Upper lobe of left lung (tissue), 4 donors: ENCODE measurements around the gene LRRC8D.

Experiments used
- CTCF ChIP-seq, 6 experiments: fragments of 450-650 bp in 4 of 6; fragments of 200-600 bp in 2 of 6; sonication (generic) in 2 of 6; IDR thresholded peaks; one replicate each; pipeline ENCODE4 v1.5.1; 2016 to 2019; ENCODE audit warnings: antibody characterized with exemption in 6 of 6
- EP300 ChIP-seq, 4 donors: sonication (generic); formaldehyde crosslinking; IDR thresholded peaks; one replicate each; pipeline ENCODE4 v1.5.1; 2017; ENCODE audit warnings: antibody characterized with exemption in 4 of 4, control low read depth in 2 of 4
- POLR2A ChIP-seq, 4 donors: fragments of 450-650 bp; IDR thresholded peaks; one replicate each; pipeline ENCODE4 v1.5.1; 2016 to 2017; ENCODE audit warnings: antibody characterized with exemption in 4 of 4, mild to moderate bottlenecking in 2 of 4
- POLR2AphosphoS5 ChIP-seq, 2 donors: sonication (generic); formaldehyde crosslinking; IDR thresholded peaks; one replicate each; pipeline ENCODE4 v1.5.1; 2017; ENCODE audit warnings: antibody characterized with exemption in 2 of 2

- TF ChIP-seq POLR2A (IDR thresholded peaks at IDR 0.05) (no peak), CTCF (IDR thresholded peaks at IDR 0.05) (no peak), POLR2AphosphoS5 (IDR thresholded peaks at IDR 0.05) (no peak), EP300 (IDR thresholded peaks at IDR 0.05) (no peak)
These were observed 29.6 kb upstream of the LRRC8D start for GRCh38 chr1:89791064-89791726.
